ENCODE measurements around the gene PFKFB1. TPM values are rescaled to one million over a fixed set of nuclear protein-coding genes. Genes with fewer than 3 reads are reported as not detected.

PFKFB1 gene
- total RNA-seq, 4 donors from 2014 or later: not detected

- no peak for DNase-seq
- no peak overlapping the region for H3K27ac ChIP-seq
- H3K4me3 ChIP-seq: no peak overlapping the region
- H3K27me3 ChIP-seq: no peaks in the 10 kb centered on the region
- no peaks in the 10 kb centered on the region for H3K9me3 ChIP-seq
- H3K4me1 ChIP-seq: no peaks in the 10 kb centered on the region
- TF ChIP-seq POLR2A (IDR thresholded peaks at IDR 0.05) (no peak), CTCF (IDR thresholded peaks at IDR 0.05) (no peak)
- H3K36me3 ChIP-seq: no peaks in the 10 kb centered on the region
Observed at GRCh38 chrX:54964766-54965497, 29.1 kb downstream of the PFKFB1 start.

GRCh38 chrX:54961750-54962149 lies 32.2 kb downstream of the PFKFB1 start:
- H3K27ac ChIP-seq: no peak overlapping the region
- H3K4me1 ChIP-seq: no peaks in the 10 kb centered on the region
- TF ChIP-seq CTCF (IDR thresholded peaks at IDR 0.05) (no peak), POLR2A (IDR thresholded peaks at IDR 0.05) (no peak)
- H3K4me3 ChIP-seq: no peak overlapping the region
- no peaks in the 10 kb centered on the region for H3K36me3 ChIP-seq
- H3K27me3 ChIP-seq: no peaks in the 10 kb centered on the region
- DNase-seq: no peak
- H3K9me3 ChIP-seq: no peaks in the 10 kb centered on the region

GRCh38 chrX:54950730-54951375 lies 43.1 kb downstream of the PFKFB1 start:
- no peak overlapping the region for H3K27ac ChIP-seq
- TF ChIP-seq POLR2A (IDR thresholded peaks at IDR 0.05): no peak
- no peak for TF ChIP-seq CTCF (IDR thresholded peaks at IDR 0.05)

GRCh38 chrX:54945224-54945623 lies 48.8 kb downstream of the PFKFB1 start:
- no peaks in the 10 kb centered on the region for H3K27me3 ChIP-seq
- no peaks in the 10 kb centered on the region for H3K4me1 ChIP-seq
- TF ChIP-seq POLR2A (IDR thresholded peaks at IDR 0.05) (no peak), CTCF (IDR thresholded peaks at IDR 0.05) (no peak)
- no peak overlapping the region for H3K4me3 ChIP-seq
- H3K36me3 ChIP-seq: no peaks in the 10 kb centered on the region
- DNase-seq: no peak
- no peak overlapping the region for H3K27ac ChIP-seq
- no peaks in the 10 kb centered on the region for H3K9me3 ChIP-seq

More at GRCh38 chrX:54950730-54951375, 43.1 kb downstream of the PFKFB1 start:
- Histone ChIP-seq H3K36me3 (no peaks in the 10 kb centered on the region), H3K27me3 (no peaks in the 10 kb centered on the region), H3K4me1 (no peaks in the 10 kb centered on the region), H3K9me3 (no peaks in the 10 kb centered on the region), H3K4me3 (no peak overlapping the region)
- no peak for DNase-seq

GRCh38 chrX:54944816-54945215 lies 49.2 kb downstream of the PFKFB1 start:
- TF ChIP-seq CTCF (IDR thresholded peaks at IDR 0.05): no peak
- Histone ChIP-seq H3K4me1 (no peaks in the 10 kb centered on the region), H3K4me3 (no peak overlapping the region), H3K36me3 (no peaks in the 10 kb centered on the region), H3K9me3 (no peaks in the 10 kb centered on the region), H3K27ac (no peak overlapping the region), H3K27me3 (no peaks in the 10 kb centered on the region)
- no peak for DNase-seq
